HG03108 (cell line): ENCODE data around the gene FOXI2.

Experiments used
- ATAC-seq: cut with Tn5 transposase; IDR thresholded peaks from one replicate; pipeline ENCODE4 v1.9.1; 2021; ENCODE audit warnings: moderate library complexity; ENCODE audit not compliant: unreplicated experiment

The FOXI2 gene

DNA sequence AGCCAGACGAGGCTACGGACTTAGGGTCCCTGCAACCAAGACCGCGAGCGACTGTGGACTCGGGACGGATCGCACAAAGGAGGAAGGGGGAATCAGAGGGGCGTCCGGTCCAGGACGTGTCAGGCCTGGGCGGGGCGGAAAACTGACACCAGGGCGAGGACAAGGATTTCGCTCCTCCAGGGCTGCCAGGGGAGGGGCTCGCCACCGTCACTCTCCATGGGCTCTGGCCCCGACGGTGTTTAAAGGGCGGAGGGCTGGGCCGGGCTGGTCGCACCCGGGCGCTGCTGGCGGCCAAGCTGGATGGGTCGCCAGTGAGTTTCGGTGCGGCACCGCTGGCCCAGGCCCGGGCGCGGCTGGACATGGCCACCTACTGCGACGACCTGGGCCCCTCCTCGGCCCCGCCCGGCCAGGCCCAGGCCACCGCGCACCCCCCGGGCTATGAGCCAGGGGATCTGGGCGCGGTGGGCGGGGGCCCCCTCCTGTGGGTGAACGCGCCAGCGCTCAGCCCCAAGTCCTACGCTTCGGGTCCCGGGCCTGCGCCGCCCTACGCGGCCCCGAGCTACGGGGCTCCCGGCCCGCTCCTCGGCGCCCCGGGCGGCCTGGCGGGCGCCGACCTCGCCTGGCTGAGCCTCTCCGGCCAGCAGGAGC is at the start of gene FOXI2:
Gene FOXI2, plus strand, starts transcription at position 271 of the 648 bp plus-strand sequence. Its CDS starts 89 bp downstream, at position 360.
- ATAC-seq = no peak

DNA sequence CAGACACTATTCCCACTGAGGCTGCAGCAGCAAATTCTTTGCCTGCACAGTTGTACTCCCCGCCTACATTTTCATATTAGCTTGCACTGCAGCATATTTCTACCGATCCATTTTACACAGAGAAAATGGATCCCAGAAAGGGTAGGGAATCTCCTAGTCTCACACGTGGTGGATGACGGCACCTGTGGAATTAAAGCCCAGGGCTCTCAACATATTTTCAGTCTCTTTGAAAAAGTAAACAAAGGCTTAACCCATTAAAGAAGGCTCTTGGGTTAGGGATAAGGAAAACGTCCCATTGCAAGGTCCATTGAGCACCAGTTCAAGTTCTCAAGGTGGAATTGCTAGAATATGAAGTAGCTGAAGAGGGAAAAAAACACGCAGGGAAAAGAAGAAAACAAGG is 49.4 kb upstream of the FOXI2 start:
- no peak for ATAC-seq

DNA sequence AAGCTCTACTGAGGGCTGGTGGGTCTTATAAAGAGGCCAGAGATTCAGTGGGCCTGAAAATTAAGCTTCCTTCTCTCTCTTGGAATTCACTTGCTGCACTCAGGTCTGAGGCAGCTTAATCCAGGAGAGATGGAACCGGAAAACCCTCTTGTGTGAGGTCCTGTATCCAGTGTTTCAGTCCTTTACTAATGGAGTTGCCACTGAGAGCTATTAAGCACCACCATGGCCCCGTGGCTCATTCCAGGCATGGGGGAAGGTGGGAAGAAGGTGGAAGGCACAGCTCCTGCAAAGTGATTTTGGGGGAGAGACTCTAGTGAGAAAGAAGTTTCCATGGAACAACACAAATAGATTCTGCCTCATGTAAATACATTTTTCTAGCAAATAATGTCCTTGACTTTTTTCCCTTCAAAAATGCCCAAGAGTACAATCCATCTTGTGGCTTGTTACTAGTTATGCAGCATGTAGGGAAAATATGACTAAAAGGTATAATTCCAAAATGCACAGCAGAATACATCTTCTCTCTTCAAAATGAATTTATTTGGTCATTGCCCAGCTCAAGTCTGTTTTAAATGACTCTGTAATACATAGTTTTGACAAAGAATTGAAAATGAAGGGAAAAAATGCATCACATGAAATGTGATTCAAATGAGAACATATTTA is 46.7 kb upstream of the FOXI2 start:
- no peak for ATAC-seq

DNA sequence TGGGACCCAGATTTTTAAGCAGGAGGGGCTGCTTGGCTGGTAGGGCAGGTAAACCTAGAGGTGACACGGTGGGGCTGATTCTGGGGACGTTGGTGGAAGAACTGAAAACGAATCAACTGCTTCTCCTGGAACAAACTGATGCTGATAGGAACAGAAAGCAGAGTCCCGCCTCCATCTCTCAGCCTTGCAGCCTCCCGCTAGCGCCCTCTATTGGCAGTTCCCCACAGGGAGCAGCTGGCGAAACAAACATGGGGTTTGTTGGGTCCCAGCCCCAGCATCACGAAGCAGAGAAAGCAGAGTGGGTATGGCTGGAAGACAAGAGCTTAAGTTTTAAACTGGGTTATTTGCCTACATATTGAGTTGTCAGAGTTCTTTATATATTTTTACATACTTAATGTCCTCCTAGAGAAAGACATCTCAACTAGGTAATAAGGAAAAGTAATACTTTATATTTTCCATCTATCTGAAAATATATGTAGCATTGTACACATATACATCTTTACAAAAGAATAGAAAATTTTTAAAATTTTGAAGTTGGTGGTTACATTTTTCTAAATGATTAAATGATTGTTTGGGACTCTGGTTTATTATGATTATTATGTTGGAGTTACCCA is 42.3 kb upstream of the FOXI2 start:
- ATAC-seq = no peak

DNA sequence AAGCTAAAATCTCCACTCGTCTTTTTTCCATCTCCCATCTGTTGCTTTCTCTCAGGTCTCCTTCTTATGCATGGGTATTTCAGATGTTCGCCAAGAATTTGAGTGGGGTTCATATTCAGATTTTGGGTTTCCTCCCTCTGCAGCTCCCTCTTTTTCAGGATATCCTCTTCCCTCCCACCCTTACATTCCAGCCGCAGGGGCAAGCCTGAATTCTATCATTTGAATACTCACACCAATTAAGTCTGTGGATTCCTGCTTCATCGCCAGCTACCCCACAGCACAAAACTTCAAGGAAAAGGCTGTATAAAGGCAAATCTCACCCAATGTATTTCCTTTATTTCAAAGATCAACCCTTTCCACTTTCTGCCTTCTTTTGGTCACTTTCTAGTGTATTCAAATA is 41.6 kb upstream of the FOXI2 start:
- no peak for ATAC-seq

DNA sequence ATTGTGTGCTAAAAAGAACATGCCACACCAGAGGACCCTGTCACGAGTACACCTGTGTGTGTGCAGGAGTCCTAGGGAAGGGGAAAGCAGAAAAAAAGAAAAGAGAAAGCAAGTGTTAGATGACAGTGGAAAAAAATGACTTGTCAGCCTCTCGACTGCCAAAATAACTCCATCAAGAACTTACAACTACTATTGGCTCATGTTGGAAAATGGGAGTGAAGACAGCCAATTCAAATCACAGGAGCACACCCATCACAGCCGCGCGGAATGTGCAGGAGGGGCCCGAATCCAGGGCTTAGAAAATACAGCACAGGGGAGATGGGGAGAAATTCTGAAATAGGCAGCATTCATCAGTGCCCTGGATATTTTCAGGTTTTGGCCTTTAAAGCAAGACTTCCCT is 38.1 kb upstream of the FOXI2 start:
- ATAC-seq = no peak

DNA sequence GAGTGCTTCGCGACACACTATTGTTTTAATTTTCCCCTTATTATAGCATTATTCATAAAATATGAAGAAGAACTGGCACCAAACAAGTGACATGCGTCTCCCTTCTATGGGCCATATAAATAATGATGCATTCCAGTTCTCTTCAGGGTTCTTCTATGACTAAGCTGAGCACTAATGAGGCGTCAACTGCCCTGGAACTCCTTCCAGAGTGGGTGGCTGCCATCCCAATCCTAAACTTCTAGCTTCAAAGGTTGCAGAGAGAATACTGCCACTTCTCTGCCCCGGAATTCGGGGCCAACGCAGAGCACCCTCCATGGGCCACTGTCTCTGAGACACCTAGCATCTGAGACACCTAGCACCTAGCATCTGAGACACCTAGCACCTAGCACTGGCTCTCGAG is 37.7 kb upstream of the FOXI2 start:
- no peak for ATAC-seq

DNA sequence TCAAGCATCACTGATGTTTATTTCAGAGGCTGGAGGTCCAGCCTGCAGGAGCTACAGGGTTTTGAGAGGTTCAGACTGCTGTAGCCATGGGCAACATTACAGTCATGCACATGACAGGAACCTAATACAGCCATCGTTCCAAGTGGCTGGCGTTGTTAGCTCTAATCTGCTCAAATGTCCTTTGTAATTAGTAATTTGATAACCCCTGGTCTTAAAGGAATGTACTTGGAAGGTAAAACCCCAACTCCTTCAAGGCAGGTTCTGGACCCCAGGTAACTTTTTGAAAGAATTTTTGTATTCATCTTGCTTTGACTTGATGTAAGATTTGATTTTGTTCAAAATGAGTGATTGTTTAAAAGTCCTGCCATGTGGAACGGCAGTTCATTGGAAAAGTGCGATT is 34.7 kb upstream of the FOXI2 start:
- ATAC-seq = no peak

DNA sequence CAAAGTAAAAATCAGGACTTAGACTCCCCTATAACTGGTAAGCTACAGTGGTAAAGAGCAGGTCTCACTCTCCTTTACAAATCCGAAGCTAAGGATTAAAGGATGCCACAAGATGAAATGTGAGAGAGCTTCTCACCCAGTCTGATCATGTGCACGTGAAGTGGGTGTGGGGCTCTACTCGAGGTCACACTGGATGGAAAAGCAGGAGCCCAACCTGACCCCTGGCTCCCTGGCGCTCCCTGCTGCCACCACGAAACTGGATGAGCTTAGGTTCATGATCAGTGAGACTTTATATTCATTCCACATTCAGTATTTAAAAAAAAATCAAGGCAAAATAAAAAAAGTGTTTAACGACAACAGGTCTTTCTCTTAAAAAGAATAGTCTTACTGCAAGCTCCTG is 21.7 kb upstream of the FOXI2 start:
- ATAC-seq = no peak

DNA sequence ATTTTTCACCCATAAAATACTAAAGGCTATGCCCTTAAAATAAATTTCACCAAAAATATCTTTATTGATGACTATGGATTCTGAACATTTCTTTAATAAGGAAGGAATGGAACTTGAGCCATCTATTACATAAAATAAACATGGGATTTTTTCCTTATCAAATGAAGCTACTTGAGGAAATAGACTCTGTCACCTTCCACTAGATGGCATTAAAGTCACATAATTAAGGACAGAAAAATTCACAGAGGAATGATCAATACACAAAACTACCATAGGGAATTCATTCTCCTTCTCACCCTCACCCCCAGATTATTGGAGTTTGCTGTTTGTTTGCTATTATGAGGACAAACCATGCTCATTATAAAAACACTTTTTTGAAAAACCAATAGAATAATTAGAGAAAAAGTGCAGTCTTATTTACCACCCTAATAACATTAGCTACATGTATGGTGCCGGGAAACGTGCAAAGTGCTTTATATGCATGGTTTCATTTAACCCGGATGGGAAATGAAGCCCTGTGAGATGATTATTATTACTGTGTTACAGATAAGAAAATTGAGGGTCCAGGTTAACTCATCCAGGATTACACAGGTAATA is 21.1 kb upstream of the FOXI2 start:
- no peak for ATAC-seq

DNA sequence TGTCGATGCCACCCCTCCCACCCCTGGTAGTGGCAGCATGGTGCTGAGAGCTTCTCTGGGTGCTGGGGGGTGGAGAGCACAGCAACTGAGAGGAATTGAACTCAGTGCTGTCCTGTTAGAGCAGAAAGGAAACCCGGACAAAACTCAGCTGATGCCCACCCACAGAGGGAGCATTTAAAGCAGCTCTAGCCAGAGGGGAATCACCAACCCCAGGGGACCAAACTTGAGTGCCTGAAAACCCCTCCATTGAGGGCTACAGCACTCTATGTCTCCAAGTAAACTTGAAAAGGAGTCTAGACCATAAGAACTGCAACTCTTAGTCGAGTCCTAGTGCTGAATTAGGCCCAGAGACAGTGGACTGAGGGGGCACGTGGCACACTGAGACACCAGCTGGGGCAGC is 16.8 kb upstream of the FOXI2 start:
- no peak for ATAC-seq

DNA sequence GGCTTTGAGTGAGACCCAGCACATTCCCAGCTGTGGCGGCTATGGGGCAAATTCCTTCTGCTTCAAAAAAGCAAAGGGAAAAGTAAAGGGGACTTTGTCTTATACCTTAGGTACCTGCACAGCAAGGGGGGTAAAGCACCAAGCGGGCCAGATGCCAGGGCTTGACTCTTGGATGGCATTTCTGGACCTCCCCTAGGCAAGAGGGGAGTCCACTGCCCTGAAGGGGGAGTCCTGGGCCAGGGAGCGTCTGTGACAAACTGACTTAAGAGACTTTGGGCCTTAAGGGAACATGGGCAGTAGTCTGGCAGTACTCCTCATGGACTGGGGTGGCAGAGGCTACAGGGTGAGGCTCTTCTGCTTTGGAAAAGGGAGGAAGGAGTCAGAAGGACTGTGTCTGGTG is 16.1 kb upstream of the FOXI2 start:
- ATAC-seq = no peak

DNA sequence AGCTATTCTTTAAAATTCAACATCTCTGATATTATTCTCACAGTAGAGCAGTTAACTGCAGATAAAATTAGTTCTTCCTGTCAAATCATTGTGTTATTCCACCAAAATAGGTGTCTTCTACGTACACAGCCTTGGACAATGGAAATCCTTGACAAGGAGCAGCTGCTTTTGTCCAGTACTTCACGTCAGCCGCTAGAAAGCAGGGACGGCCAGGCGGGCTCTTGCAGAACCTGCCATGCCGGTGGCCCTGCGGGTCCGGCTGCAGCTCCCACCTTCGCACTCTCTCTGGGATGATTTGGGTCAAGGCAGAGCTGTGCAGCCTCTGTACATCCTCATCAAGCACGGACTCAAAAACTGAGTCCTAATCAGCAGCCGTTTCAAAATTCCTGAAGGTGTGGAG is 2.2 kb upstream of the FOXI2 start:
- no peak for ATAC-seq

DNA sequence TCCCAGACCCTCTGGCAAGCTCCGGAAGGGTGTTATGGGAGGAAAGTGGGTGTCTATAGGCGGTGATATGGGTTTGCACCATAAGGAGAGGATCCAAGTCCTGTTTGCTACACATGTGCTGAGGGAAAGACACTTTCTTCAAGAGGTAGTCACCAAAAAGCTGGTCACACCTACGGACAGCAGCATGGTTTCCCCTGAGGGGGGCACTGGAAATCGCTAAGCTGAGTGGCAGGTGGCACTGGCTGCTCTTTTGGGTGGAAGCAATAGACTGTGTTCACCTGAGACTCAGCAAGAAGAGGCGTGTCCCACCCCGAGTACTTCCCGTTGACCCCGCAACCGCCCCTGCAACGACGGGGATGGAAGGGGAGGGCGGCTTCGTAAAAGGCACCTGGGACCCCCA is 1.8 kb upstream of the FOXI2 start:
- ATAC-seq = no peak

DNA sequence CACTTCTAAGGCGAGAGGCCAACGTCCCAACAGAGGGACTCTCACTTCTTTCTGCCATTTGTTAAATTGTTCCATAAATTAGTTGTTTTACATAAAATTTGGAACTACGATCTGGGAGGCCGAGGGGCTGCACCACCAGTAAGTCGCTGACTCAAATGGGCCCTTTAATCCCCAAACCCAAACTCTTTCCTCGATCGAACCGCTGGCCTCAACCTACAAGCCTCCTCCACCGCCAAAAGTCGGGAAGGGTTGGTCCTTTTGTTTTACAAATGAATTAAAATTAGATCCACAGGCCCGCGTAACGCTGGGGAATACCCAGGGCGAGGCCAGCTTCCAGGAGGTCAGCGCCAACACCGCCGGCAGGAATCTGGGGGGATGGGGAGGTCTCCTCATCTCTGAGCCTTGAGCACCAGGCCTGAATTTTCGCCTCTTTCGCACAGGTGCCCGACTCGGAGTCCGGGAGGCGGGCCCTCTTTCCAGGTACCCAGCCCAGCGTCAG is 1.2 kb upstream of the FOXI2 start:
- no peak for ATAC-seq

DNA sequence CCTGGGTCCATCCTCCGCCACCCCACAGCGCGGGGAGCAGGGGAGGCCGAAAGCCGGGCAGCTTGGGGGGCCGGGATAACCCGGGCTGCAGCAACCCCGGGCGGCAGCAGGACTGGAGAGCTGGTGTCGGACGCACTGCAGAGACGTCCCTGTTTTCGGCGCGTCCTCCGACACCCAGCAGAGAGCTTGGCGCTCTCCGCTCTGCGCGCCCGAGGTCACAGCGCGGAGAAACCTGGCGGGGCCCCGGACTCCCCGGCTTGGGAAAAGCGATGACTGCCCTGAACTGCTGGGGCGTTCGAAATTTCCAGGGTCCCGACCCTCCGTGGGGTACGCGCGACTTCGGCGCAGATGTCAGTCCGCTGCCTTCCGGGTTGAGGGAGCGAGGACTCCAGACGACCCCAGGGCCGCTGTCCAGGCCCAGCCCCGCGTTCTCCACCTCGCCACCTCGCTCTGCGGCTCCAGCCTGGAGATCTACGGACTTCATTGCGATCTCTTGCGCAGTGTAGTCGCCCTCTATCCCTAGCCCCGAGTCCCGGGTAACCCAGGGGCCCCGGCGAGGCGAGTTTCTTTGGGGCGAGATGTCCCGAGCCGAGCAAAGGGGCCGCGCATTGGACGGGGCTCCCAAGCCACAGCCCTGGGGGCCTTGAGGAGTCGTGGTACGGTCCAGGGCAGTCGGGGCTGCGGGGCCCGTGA is 617 bp upstream of the FOXI2 start:
- ATAC-seq = no peak

DNA sequence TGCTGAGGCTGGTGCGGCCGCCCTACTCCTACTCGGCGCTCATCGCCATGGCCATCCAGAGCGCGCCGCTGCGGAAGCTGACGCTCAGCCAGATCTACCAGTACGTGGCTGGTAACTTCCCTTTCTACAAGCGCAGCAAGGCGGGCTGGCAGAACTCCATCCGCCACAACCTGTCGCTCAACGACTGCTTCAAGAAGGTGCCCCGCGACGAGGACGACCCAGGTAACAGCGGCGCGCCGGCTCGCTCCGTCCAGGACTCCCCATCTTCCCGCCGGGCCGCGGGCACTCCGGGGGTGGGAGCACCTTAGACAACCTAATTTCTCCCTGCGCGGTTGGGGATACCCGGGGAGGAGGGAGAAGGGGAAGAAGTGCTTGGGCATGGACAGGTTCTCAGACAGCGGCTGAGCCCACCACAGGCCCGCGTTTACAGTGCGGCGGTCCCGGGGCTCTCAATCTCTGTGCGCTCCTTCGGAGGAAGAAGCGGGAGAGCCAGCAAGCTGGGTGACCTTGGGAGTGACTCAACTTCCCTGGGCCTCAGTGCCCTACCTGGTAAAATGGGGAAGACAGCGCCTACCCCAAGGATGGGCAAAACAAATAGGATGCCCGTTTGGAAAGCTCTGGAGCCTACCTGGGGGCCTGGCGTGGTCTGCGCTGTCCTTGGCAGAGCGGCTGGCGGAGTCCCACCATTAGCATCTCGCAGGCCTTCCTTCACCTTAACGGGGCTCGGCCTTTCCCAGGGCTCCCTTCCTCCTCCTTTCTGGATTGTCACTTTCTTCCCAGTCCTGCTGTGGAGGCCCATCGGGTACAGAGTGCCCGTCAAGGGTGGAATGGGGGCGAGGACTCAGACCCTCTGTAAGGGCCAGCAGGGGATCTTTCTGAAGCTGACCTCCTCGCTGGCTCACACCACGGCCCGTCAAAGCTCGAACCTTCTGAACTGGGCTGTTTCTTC is 852 bp downstream of the FOXI2 start:
- ATAC-seq = no peak

DNA sequence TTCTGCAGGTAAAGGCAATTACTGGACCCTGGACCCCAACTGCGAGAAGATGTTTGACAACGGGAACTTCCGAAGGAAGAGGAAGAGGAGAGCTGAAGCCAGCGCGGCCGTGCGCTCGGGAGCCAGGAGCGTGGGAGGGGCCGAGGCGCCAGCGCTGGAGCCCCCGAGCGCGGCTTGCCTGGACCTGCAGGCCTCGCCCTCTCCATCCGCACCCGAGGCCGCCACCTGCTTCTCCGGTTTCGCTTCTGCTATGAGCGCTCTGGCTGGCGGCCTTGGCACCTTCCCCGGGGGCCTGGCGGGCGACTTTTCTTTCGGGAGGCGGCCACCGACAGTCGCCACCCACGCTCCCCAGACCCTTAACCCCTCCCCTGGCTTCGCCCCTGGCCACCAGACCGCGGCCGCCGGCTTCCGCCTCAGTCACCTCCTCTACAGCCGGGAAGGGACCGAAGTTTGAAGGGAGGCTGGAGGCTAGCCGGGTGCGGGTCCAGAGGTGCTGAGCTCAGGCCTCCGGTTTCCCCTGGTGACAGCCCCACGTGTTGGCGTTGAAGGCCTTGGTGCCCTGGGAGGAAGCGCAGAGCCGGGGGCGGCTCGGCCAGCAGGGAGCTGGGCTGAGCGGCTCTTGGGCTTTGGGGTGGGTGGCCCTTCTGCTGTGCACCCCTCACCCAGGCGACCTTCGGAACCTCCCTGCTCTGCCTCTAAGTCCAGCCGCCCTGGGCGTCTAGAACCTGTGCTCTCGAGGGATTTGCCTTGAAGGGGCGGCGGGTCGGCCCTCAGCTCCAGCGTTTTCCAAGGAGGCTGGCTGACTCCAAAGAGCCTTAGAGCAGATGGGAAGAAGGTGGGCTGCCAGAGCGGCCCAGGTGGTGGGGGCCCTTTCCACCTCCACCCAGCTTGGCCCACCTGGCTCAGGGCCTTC is 1.8 kb downstream of the FOXI2 start:
- no peak for ATAC-seq

DNA sequence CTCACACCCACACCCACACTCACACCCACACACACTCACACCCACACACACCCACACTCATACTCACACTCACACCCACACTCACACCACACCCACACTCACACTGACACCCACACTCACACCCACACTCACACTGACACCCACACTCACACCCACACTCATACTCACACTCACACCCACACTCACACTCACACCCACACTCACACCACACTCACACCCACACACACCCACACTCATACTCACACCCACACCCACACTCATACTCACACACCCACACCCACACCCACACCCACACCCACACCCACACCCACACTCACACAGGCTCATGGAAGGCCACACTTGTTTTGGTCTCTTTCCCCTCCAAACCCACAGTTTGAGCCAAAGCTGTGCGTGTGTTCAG is 2.9 kb downstream of the FOXI2 start:
- ATAC-seq = no peak
